Activated CD4-positive, alpha-beta T cell treated with anti-CD3 and anti-CD28 coated beads for 36 hours (primary cell): ENCODE results near the gene CA10. TPM values are rescaled to one million over a fixed set of nuclear protein-coding genes. Genes with fewer than 3 reads are reported as not detected.
A peak's percentile ranks its signal among the peaks of the same experiment; 100 is the strongest.

Source experiments
- ATAC-seq: fragments of 200-7000 bp; cut with Tn5 transposase; one replicate; pipeline ENCODE4 v1.10.0; 2021; ENCODE audit warnings: mild to moderate bottlenecking, moderate library complexity
- CTCF ChIA-PET: fragments of 350-600 bp; sonication (Branson Sonifier 250); formaldehyde crosslinking; loops from one replicate; lab custom pipeline; 2021; ENCODE audit warnings: antibody characterized with exemption; lab: Charles Lee
- POLR2A ChIA-PET: fragments of 350-600 bp; sonication (Branson Sonifier 250); formaldehyde crosslinking; loops from one replicate; lab custom pipeline; 2021; ENCODE audit warnings: antibody characterized with exemption, inconsistent platforms; lab: Charles Lee
- DNase-seq: peaks from one replicate; pipeline ENCODE4 v3.0.0-alpha.2; 2020
- H3K27ac Mint-ChIP-seq: one replicate; pipeline ENCODE4 v1.8.0; 2021; ENCODE audit warnings: mixed read lengths
- H3K27me3 Mint-ChIP-seq: one replicate; pipeline ENCODE4 v1.8.0; 2021; ENCODE audit warnings: mixed read lengths
- H3K36me3 Mint-ChIP-seq: one replicate; pipeline ENCODE4 v1.8.0; 2021; ENCODE audit warnings: low read depth, mixed read lengths
- H3K4me1 Mint-ChIP-seq: one replicate; pipeline ENCODE4 v1.8.0; 2021; ENCODE audit warnings: mixed read lengths
- H3K4me3 Mint-ChIP-seq: one replicate; pipeline ENCODE4 v1.8.0; 2021; ENCODE audit warnings: mild to moderate bottlenecking, moderate library complexity, mixed read lengths
- H3K9me3 Mint-ChIP-seq: one replicate; pipeline ENCODE4 v1.8.0; 2021; ENCODE audit warnings: low read depth, mixed read lengths
- intact Hi-C, 2 experiments: fragments of 100-400 bp; cut with DNase I in 1 of 2; cut with micrococcal nuclease in 1 of 2; formaldehyde crosslinking; loops; one replicate each; pipeline versions ENCODE4 v1.14.2 to v1.15.1; 2022 to 2024; cut with DNase I, micrococcal nuclease
- total RNA-seq, 2 experiments: library from RNA; stranded (reverse); gene quantifications; one replicate each; pipeline ENCODE4 v1.2.3, GENCODE V29; 2021

Gene CA10
- total RNA-seq, 2 experiments from 2014 or later, result not detected

DNA sequence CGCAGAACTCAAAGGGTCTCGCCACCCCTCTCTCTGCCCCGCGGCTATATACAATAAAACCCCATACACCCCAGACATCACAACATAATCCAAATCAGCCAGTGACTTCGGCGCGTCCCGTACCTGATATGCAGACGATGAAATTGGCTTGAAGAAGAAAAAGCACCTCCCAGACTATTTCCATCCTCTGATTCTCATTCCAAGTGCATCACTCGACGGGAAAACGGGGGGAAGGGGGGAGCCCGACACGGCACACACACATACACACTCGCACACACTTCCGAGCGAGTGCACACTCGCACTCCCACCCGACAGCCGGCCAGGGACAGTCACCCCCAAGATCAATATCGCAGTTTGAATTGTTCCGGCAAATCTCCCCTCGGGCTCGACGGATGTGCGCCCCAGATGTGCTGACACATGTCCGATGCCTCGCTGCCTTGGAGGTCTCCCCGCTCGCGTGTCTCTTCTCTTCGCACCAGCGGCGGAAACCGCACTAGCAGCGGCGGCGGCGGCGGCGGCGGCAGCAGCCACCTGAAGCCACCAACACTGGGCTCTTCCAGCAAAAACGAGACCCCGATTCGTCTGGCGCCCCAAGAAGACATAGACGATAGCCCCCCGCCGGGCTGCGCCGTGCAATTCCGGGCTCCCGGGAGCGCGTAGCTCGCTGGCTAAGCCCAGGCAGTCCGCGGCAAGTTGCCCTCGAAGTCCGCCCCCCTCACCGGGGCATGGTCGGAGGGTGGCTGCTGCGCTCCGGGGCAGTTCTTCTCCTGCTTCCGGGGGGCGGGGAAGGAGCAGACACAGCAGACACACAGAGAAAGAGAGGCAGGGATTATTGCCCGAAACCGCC lies 688 bp downstream of the CA10 start:
- Mint-ChIP-seq H3K27ac (no peak overlapping the region), H3K4me1 (peaks cover 2% of the 10 kb centered on the region), H3K9me3 (peaks cover 2% of the 10 kb centered on the region), H3K4me3 (no peak overlapping the region), H3K27me3 (peaks cover 52% of the 10 kb centered on the region), H3K36me3 (no peaks in the 10 kb centered on the region)
- DNase-seq, result peak; percentile 16
- ChIA-PET CTCF (no interaction called here), POLR2A (no interaction called here)
- intact Hi-C loops, result no loop called here
- ATAC-seq, result no peak

GRCh38 chr17:52156576-52157570 lies 1.6 kb downstream of the CA10 start:
- ChIA-PET POLR2A (no interaction called here), CTCF (no interaction called here)
- H3K36me3 Mint-ChIP-seq, result no peaks in the 10 kb centered on the region
- H3K27me3 Mint-ChIP-seq, result peaks cover 47% of the 10 kb centered on the region
- H3K4me1 Mint-ChIP-seq, result peaks cover 2% of the 10 kb centered on the region
- no peaks in the 10 kb centered on the region for H3K9me3 Mint-ChIP-seq
- DNase-seq (no peak), ATAC-seq (no peak)
- H3K4me3 Mint-ChIP-seq, result no peak overlapping the region
- H3K27ac Mint-ChIP-seq, result no peak overlapping the region
- intact Hi-C loops, result no loop called here

DNA sequence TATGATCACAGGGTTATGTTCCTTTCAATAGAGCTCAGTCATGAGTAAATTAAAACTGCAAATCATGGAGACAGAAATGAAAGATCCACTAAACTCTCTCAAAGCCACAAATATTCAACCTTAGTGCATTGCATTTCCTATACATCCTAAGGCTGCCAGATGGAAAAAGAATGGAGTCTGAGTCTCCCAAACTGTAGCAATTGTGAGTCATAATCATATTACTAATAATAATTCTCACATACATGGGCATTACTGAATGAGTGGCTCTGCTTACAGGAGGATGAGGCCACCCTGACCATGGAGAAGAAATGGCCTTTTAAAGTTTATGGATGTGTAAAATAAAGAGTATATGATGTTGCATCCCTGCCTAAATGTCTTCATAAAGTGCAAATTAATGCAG lies 3.2 kb downstream of the CA10 start:
- no peaks in the 10 kb centered on the region for H3K9me3 Mint-ChIP-seq
- H3K27ac Mint-ChIP-seq, result no peak overlapping the region
- ChIA-PET CTCF (interaction anchor here (0.7 kb wide), 1 partner anchor 53 kb away, joined by 4 read pairs; no protein-coding TSS in a partner anchor), POLR2A (no interaction called here)
- H3K4me3 Mint-ChIP-seq, result no peak overlapping the region
- intact Hi-C loops, result no loop called here
- H3K4me1 Mint-ChIP-seq, result peaks cover 2% of the 10 kb centered on the region
- DNase-seq (no peak), ATAC-seq (no peak)
- H3K36me3 Mint-ChIP-seq, result no peaks in the 10 kb centered on the region
- H3K27me3 Mint-ChIP-seq, result peaks cover 40% of the 10 kb centered on the region

DNA sequence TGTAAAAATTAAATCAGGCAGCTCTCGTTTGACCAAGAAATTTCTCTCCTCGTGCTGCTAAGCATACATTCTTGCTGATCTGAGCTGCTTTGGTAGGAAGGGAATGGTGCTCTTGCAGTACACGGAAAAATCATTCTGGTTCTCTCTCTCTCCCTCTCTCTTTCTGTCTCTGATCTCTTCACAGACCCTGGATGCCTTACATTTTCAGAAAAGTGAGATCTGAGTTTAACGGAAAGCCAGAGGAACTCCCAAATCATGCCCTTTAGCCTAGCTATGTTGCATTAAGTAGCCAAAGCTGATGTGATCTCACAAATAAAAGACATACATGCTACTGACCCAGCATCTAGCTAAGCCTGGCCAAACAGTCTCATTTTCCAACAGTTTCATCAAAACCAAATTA lies 4.0 kb downstream of the CA10 start:
- ChIA-PET POLR2A (no interaction called here), CTCF (interaction anchor here (0.7 kb wide), 1 partner anchor 54 kb away, joined by 4 read pairs; no protein-coding TSS in a partner anchor)
- H3K4me1 Mint-ChIP-seq, result peaks cover 2% of the 10 kb centered on the region
- H3K9me3 Mint-ChIP-seq, result no peaks in the 10 kb centered on the region
- H3K27me3 Mint-ChIP-seq, result peaks cover 32% of the 10 kb centered on the region
- DNase-seq, result no peak
- H3K36me3 Mint-ChIP-seq, result no peaks in the 10 kb centered on the region
- intact Hi-C loops, result no loop called here
- no peak overlapping the region for H3K27ac Mint-ChIP-seq
- no peak overlapping the region for H3K4me3 Mint-ChIP-seq
- no peak for ATAC-seq

- Mint-ChIP-seq H3K27me3 (peaks cover 5% of the 10 kb centered on the region), H3K4me1 (peaks cover 14% of the 10 kb centered on the region), H3K27ac (no peak overlapping the region), H3K4me3 (no peak overlapping the region), H3K9me3 (no peaks in the 10 kb centered on the region), H3K36me3 (no peaks in the 10 kb centered on the region)
- ATAC-seq (no peak), DNase-seq (no peak)
- ChIA-PET POLR2A (no interaction called here), CTCF (no interaction called here)
- intact Hi-C loops, result no loop called here
Measured at GRCh38 chr17:52150935-52151334, 7.6 kb downstream of the CA10 start.

DNA sequence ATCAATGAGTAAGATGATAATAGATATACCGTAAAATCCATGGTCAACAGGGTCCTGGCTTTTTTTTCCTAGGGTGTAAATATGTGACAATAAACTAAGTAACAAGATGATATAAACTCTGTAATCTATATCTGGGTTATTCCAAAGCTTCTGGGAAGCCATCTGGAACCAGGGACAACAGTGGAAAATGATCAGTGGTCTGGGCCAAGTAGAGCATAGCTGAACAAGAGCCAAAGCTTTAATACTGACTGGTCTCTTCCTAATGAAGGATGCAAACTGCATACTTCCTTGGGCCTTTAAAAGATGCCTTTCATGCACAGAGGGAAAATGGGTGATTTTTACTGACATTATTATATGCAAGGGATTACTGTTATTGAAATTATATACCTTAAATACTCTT lies 8.9 kb downstream of the CA10 start:
- ATAC-seq (no peak), DNase-seq (no peak)
- peaks cover 14% of the 10 kb centered on the region for H3K4me1 Mint-ChIP-seq
- intact Hi-C loops, result loop anchor here in 1 of 2 experiments (10.0 kb wide), 1 partner anchor 55 kb away; no protein-coding TSS in a partner anchor
- H3K36me3 Mint-ChIP-seq, result no peaks in the 10 kb centered on the region
- H3K27ac Mint-ChIP-seq, result no peak overlapping the region
- CTCF ChIA-PET, result no interaction called here
- H3K27me3 Mint-ChIP-seq, result peaks cover 3% of the 10 kb centered on the region
- POLR2A ChIA-PET, result no interaction called here
- no peak overlapping the region for H3K4me3 Mint-ChIP-seq
- H3K9me3 Mint-ChIP-seq, result no peaks in the 10 kb centered on the region

DNA sequence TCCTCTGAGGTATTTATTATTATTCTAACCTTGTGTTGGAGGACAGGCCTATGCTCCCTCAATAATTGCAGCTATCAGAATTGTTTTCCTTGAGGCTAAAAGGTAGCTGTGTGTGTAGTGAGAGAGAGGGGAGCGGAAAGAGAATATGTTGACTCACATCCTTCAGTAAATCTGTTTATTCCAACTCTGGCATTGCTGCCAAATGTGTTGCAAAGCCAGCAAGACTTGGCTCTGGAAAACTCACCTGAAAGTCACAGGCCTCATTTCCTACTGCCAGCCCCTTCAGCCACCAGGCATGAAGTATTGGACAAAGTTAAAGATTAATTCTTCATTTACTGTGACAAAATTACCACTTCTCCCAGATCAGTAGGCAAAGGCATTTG lies 9.6 kb downstream of the CA10 start:
- no peaks in the 10 kb centered on the region for H3K27me3 Mint-ChIP-seq
- DNase-seq, result no peak
- no peaks in the 10 kb centered on the region for H3K9me3 Mint-ChIP-seq
- no peak for ATAC-seq
- intact Hi-C loops, result loop anchor here in 1 of 2 experiments (10.0 kb wide), 1 partner anchor 56 kb away; no protein-coding TSS in a partner anchor
- H3K27ac Mint-ChIP-seq, result no peak overlapping the region
- H3K4me1 Mint-ChIP-seq, result peaks cover 14% of the 10 kb centered on the region
- no peak overlapping the region for H3K4me3 Mint-ChIP-seq
- CTCF ChIA-PET, result interaction anchor here (1.7 kb wide), 1 partner anchor 12 kb away, joined by 3 read pairs; no protein-coding TSS in a partner anchor
- H3K36me3 Mint-ChIP-seq, result no peaks in the 10 kb centered on the region
- POLR2A ChIA-PET, result interaction anchor here (0.7 kb wide), 1 partner anchor 497 kb away, joined by 4 read pairs; no protein-coding TSS in a partner anchor

GRCh38 chr17:52148288-52148968 lies 10.1 kb downstream of the CA10 start:
- Mint-ChIP-seq H3K9me3 (no peaks in the 10 kb centered on the region), H3K27me3 (no peaks in the 10 kb centered on the region), H3K36me3 (no peaks in the 10 kb centered on the region), H3K4me1 (peaks cover 14% of the 10 kb centered on the region), H3K27ac (peak overlapping the region; percentile 40), H3K4me3 (no peak overlapping the region)
- no peak for DNase-seq
- CTCF ChIA-PET, result interaction anchor here (1.7 kb wide), 1 partner anchor 11 kb away, joined by 3 read pairs; no protein-coding TSS in a partner anchor
- peak; percentile 62 for ATAC-seq
- intact Hi-C loops, result loop anchor here in 1 of 2 experiments (10.0 kb wide), 1 partner anchor 56 kb away; no protein-coding TSS in a partner anchor
- POLR2A ChIA-PET, result interaction anchor here (0.6 to 0.7 kb wide), 2 partner anchors 189 to 497 kb away, joined by 3 to 4 read pairs; no protein-coding TSS in a partner anchor

GRCh38 chr17:52147872-52148271 lies 10.6 kb downstream of the CA10 start:
- DNase-seq, result no peak
- Mint-ChIP-seq H3K27me3 (no peaks in the 10 kb centered on the region), H3K9me3 (no peaks in the 10 kb centered on the region), H3K4me1 (peaks cover 14% of the 10 kb centered on the region), H3K27ac (peak overlapping the region; percentile 72), H3K4me3 (no peak overlapping the region), H3K36me3 (no peaks in the 10 kb centered on the region)
- ChIA-PET CTCF (interaction anchor here (1.7 kb wide), 1 partner anchor 11 kb away, joined by 3 read pairs; no protein-coding TSS in a partner anchor), POLR2A (interaction anchor here (0.6 kb wide), 1 partner anchor 189 kb away, joined by 3 read pairs; no protein-coding TSS in a partner anchor)
- peak; percentile 73 for ATAC-seq
- intact Hi-C loops, result loop anchor here in 1 of 2 experiments (10.0 kb wide), 1 partner anchor 57 kb away; no protein-coding TSS in a partner anchor

GRCh38 chr17:52147431-52147830 lies 11.1 kb downstream of the CA10 start:
- no peaks in the 10 kb centered on the region for H3K27me3 Mint-ChIP-seq
- intact Hi-C loops, result loop anchor here in 1 of 2 experiments (10.0 kb wide), 1 partner anchor 57 kb away; no protein-coding TSS in a partner anchor
- ATAC-seq (peak; percentile 82), DNase-seq (no peak)
- H3K36me3 Mint-ChIP-seq, result no peaks in the 10 kb centered on the region
- no peak overlapping the region for H3K4me3 Mint-ChIP-seq
- no peaks in the 10 kb centered on the region for H3K9me3 Mint-ChIP-seq
- CTCF ChIA-PET, result interaction anchor here (1.7 kb wide), 1 partner anchor 10 kb away, joined by 3 read pairs; no protein-coding TSS in a partner anchor
- H3K27ac Mint-ChIP-seq, result peak overlapping the region; percentile 72
- H3K4me1 Mint-ChIP-seq, result peaks cover 14% of the 10 kb centered on the region
- POLR2A ChIA-PET, result interaction anchor here (0.6 kb wide), 1 partner anchor 188 kb away, joined by 3 read pairs; no protein-coding TSS in a partner anchor
